Measurements from ENCODE around the gene TRPM1.

DNA sequence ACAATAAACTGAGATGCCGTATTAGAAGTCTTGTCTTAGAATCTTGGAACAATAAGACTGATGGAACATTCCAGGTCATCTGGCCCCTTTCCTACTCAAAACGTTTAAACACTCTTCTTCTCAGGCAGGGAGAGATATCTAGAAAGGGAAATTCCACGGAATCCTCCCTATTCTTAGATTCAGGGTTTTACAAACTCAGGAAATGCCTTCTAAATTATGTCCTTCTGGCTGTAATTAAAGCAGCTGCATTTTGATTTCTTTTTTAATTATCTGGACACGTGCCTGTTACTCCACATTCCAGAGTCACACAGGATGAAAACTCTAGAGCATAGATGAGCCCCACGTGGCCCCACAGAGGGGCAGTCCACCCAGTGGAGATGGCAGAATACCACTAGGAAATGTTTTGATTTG lies 68.6 kb downstream of the TRPM1 start:
- TF ChIP-seq, protein P1, sequence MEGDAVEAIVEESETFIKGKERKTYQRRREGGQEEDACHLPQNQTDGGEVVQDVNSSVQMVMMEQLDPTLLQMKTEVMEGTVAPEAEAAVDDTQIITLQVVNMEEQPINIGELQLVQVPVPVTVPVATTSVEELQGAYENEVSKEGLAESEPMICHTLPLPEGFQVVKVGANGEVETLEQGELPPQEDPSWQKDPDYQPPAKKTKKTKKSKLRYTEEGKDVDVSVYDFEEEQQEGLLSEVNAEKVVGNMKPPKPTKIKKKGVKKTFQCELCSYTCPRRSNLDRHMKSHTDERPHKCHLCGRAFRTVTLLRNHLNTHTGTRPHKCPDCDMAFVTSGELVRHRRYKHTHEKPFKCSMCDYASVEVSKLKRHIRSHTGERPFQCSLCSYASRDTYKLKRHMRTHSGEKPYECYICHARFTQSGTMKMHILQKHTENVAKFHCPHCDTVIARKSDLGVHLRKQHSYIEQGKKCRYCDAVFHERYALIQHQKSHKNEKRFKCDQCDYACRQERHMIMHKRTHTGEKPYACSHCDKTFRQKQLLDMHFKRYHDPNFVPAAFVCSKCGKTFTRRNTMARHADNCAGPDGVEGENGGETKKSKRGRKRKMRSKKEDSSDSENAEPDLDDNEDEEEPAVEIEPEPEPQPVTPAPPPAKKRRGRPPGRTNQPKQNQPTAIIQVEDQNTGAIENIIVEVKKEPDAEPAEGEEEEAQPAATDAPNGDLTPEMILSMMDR (IDR thresholded peaks at IDR 0.05), result no peak
- TF ChIP-seq ZFX (IDR thresholded peaks at IDR 0.05; ENCODE audit: borderline replicate concordance), result no peak
